Endothelial cell of umbilical vein (primary cell): ENCODE results near the gene SLC17A9. TPM values are rescaled to one million over a fixed set of nuclear protein-coding genes. Genes with fewer than 3 reads are reported as not detected.

Experiments
- BruUV-seq: library from RNA; stranded (reverse); fragments of 400-500 nt; replicated peaks from 2 replicates; lab custom pipeline; 2021; lab: Mats Ljungman, UMichigan
- CTCF ChIA-PET: fragments of 300-600, 350-600 bp; sonication (Branson Sonifier 250); formaldehyde crosslinking; loops from one replicate; lab custom pipeline; 2021; ENCODE audit warnings: antibody characterized with exemption, inconsistent platforms; lab: Charles Lee
- POLR2A ChIA-PET: fragments of 300-600, 350-600 bp; sonication (Branson Sonifier 250); formaldehyde crosslinking; loops from one replicate; lab custom pipeline; 2021; ENCODE audit warnings: antibody characterized with exemption, inconsistent platforms; lab: Charles Lee
- DNase-seq: peaks from one replicate; pipeline ENCODE4 v3.0.0-alpha.2; 2011; ENCODE audit warnings: low read depth, low spot score
- FAIRE-seq: peaks from 2 replicates; lab custom pipeline; 2011; peaks lifted over from hg19 to GRCh38; lab: Jason Lieb, UNC
- H2AFZ ChIP-seq: 2 replicates; pipeline ENCODE4 v1.6.0; 2012; ENCODE audit warnings: low read depth, low read length, control low read depth, inconsistent platforms
- H3K27ac ChIP-seq: 2 replicates; pipeline ENCODE4 v1.5.1; 2011; ENCODE audit warnings: low read depth, mild to moderate bottlenecking, control low read depth, low read length, moderate library complexity; ENCODE audit not compliant: insufficient read depth
- H3K27me3 ChIP-seq, 2 experiments: 2 replicates each; pipeline versions ENCODE4 v1.6.0 to v1.6.1; 2011; ENCODE audit warnings: low read length in 2 of 2, mixed read lengths in 1 of 2; ENCODE audit not compliant: control insufficient read depth in 2 of 2, insufficient read depth in 2 of 2
- H3K36me3 ChIP-seq, 2 experiments: 2 replicates in 1 of 2; 3 replicates in 1 of 2; pipeline ENCODE4 v1.5.1; 2011; ENCODE audit warnings: low read length in 2 of 2, mild to moderate bottlenecking in 1 of 2, moderate library complexity in 1 of 2; ENCODE audit not compliant: control insufficient read depth in 2 of 2, insufficient read depth in 2 of 2; ENCODE audit errors: extremely low read depth in 1 of 2
- H3K4me1 ChIP-seq: 3 replicates; pipeline ENCODE4 v1.5.1; 2011; ENCODE audit warnings: mild to moderate bottlenecking, low read length; ENCODE audit not compliant: control insufficient read depth, insufficient read depth; ENCODE audit errors: extremely low read depth
- H3K4me2 ChIP-seq: 2 replicates; pipeline ENCODE4 v1.6.1; 2011; ENCODE audit warnings: low read length, control low read depth, mixed read lengths; ENCODE audit not compliant: insufficient read depth
- H3K4me3 ChIP-seq, 3 experiments: fragments of 200-600 bp in 1 of 3; sonication (generic), shearing (Covaris generic) in 1 of 3; replicated peaks in 1 of 3; 2 replicates each; pipeline ENCODE4 v1.5.1; 2011 to 2016; ENCODE audit warnings: control low read depth in 3 of 3, low read length in 3 of 3, mild to moderate bottlenecking in 2 of 3, inconsistent platforms in 1 of 3, low read depth in 1 of 3, moderate library complexity in 1 of 3; ENCODE audit not compliant: insufficient read depth in 1 of 3
- H3K79me2 ChIP-seq: 2 replicates; pipeline ENCODE4 v1.6.0; 2012; ENCODE audit warnings: low read length, inconsistent platforms; ENCODE audit not compliant: control insufficient read depth, insufficient read depth
- H3K9ac ChIP-seq: replicated peaks from 2 replicates; pipeline ENCODE3; 2011; ENCODE audit warnings: low read length, control low read depth; ENCODE audit not compliant: insufficient read depth; ENCODE audit errors: extremely low read depth
- H3K9me1 ChIP-seq: replicated peaks from 3 replicates; pipeline ENCODE4 v1.6.0; 2011; ENCODE audit warnings: mild to moderate bottlenecking, low read length; ENCODE audit not compliant: control insufficient read depth, insufficient read depth; ENCODE audit errors: extremely low read depth
- H3K9me3 ChIP-seq: replicated peaks from 2 replicates; pipeline ENCODE4 v1.5.1; 2012; ENCODE audit warnings: low read length, inconsistent platforms; ENCODE audit not compliant: control insufficient read depth, insufficient read depth
- H4K20me1 ChIP-seq: replicated peaks from 2 replicates; pipeline ENCODE3; 2011; ENCODE audit warnings: mild to moderate bottlenecking, low read length; ENCODE audit not compliant: control insufficient read depth, insufficient read depth; ENCODE audit errors: extremely low read depth
- EZH2 ChIP-seq: IDR thresholded peaks from 2 replicates; pipeline ENCODE4 v1.6.1; 2012; ENCODE audit warnings: borderline replicate concordance, low read depth, mild to moderate bottlenecking, moderate library complexity, low read length, inconsistent platforms; ENCODE audit not compliant: severe bottlenecking
- FOS ChIP-seq: IDR thresholded peaks from 2 replicates; pipeline ENCODE4 v1.6.1; 2011; ENCODE audit warnings: mild to moderate bottlenecking, low read length, moderate library complexity, borderline replicate concordance; ENCODE audit not compliant: insufficient read depth
- GATA2 ChIP-seq: IDR thresholded peaks from 2 replicates; pipeline ENCODE4 v1.7.0; 2011; ENCODE audit warnings: low read depth, mild to moderate bottlenecking, moderate library complexity, mixed read lengths, low read length; ENCODE audit not compliant: insufficient read length, insufficient read depth
- MYC ChIP-seq: IDR thresholded peaks from one replicate; pipeline ENCODE4 v1.6.1; 2011; ENCODE audit warnings: mild to moderate bottlenecking, low read depth, low read length
- POLR2A ChIP-seq: IDR thresholded peaks from 2 replicates; pipeline ENCODE4 v1.6.1; 2012; ENCODE audit warnings: low read depth, mild to moderate bottlenecking, control low read depth, low read length
- POLR2AphosphoS5 ChIP-seq: IDR thresholded peaks from 2 replicates; pipeline ENCODE4 v1.6.1; 2012; ENCODE audit warnings: low read depth, mild to moderate bottlenecking, control low read depth, low read length, moderate library complexity; ENCODE audit not compliant: insufficient read depth
- dilution Hi-C: fragments of 300-500 bp; cut with MboI; formaldehyde crosslinking; loops from one replicate; pipeline ENCODE4 v1.15.0; 2019; ENCODE audit warnings: low sequenced_read_pairs; ENCODE audit not compliant: extremely low pct_ligation_motif_present
- intact Hi-C: fragments of 100-400 bp; cut with micrococcal nuclease; formaldehyde crosslinking; loops from one replicate; pipeline ENCODE4 v1.10.0; 2022
- polyA plus RNA-seq, 4 experiments: library from polyadenylated mRNA; depleted of rRNA in 3 of 4; stranded (reverse) in 3 of 4; unstranded in 1 of 4; fragments of >200 nt; gene quantifications; 2 replicates each; pipeline versions ENCODE4 v1.2.1 to v1.2.3, GENCODE V29; 2011 to 2012; ENCODE audit warnings: missing spikeins in 1 of 4
- total RNA-seq: library from RNA; stranded (reverse); gene quantifications from 2 replicates; pipeline ENCODE4 v1.2.3, GENCODE V29; 2021
- TF ChIP-seq, protein P1 (sequence below), 2 donors: IDR thresholded peaks; 1 replicate in 1 of 2; 2 replicates in 1 of 2; pipeline ENCODE4 v1.5.1; 2011; ENCODE audit warnings: low read length in 2 of 2, mild to moderate bottlenecking in 2 of 2, moderate library complexity in 2 of 2, control low read depth in 1 of 2, inconsistent platforms in 1 of 2, low read depth in 1 of 2; ENCODE audit not compliant: insufficient read depth in 1 of 2; ENCODE audit errors: extremely low read depth in 1 of 2

SLC17A9 gene
- total and polyA plus RNA-seq, 2 donors (not counting 3 experiments of a cell fraction or from before 2014, with no cell fraction given), result 38.2 to 44.5 TPM

- Histone ChIP-seq H3K27ac (peak overlapping the region; percentile 68), H3K27me3 (no peaks in the 10 kb centered on the region), H3K4me1 (peaks cover 20% of the 10 kb centered on the region), H3K9ac (peak overlapping the region; percentile 15), H3K4me2 (peak overlapping the region; percentile 81), H3K4me3 (peak overlapping the region; percentile 24 to 48 (median 45)), H3K36me3 (peaks cover 0 to 14% of the 10 kb centered on the region in 2 experiments), H3K79me2 (peaks cover 33% of the 10 kb centered on the region), H3K9me3 (no peaks in the 10 kb centered on the region), H2AFZ (peak overlapping the region; percentile 90), H4K20me1 (no peaks in the 10 kb centered on the region), H3K9me1 (no peaks in the 10 kb centered on the region)
- BruUV-seq, result no TSS peak
- FAIRE-seq, result no peak
- CTCF ChIA-PET, result no interaction called here
- POLR2A ChIA-PET, result no interaction called here
- intact Hi-C loops, result loop anchor here (1.0 kb wide), 1 partner anchor 14 kb away; the partner anchor contains the start of gene GID8
- no peak for DNase-seq
- TF ChIP-seq POLR2AphosphoS5 (no peak), MYC (no peak), GATA2 (no peak), POLR2A (no peak), EZH2 (no peak)
- dilution Hi-C loops, result no loop called here
Observed at GRCh38 chr20:62951896-62952372, 575 bp upstream of the SLC17A9 start.

DNA sequence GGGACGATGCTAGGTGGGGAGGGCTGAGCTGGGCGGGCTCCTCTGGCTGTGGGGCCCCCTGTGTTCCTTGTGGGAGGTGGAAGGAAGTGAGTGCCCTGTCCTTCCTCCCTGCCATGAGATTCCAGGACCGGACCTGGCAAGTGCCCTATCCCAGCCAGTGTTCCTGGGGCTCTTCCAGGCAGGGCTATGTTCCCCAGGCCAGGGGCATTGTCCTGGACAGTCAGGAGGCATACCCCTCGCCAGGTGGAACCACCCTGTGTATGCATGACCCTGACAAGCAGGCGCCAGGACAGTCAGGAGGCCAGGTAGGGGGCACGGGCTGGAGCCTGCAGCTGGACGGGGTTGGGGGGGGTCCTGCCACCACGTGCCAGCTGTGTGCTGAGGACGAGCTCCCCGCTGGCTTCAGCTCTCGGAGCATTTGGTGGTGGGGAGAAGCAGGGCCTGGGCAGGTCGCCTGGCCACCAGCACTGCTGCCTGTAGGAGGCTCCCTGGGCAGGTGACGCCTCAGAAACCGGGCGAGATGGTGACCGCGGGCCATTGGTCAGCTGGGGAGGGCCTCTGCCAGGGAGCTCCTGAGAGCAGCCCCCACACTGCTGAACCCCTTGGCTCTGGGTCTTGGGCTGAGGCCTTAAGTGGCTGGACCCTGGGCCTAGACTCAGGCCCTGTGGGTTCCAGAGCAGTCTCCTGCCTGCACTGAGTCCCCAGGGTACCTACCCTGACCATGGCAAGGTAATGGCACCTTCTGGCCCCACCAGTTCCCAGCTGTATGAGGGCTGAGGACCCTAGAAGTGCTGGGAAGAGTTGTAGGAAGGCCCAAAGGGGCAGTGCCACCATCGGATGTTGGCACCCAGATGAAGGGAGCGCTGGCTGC lies 694 bp downstream of the SLC17A9 start:
- Histone ChIP-seq H3K27ac (peak overlapping the region; percentile 37), H3K4me1 (peaks cover 20% of the 10 kb centered on the region), H2AFZ (peak overlapping the region; percentile 56), H3K79me2 (peaks cover 33% of the 10 kb centered on the region), H3K9me1 (no peaks in the 10 kb centered on the region), H3K9ac (peak overlapping the region; percentile 15), H3K4me2 (peak overlapping the region; percentile 88), H3K4me3 (peak overlapping the region; percentile 45 to 60 (median 48)), H3K36me3 (peaks cover 0 to 11% of the 10 kb centered on the region in 2 experiments), H3K27me3 (no peaks in the 10 kb centered on the region), H3K9me3 (no peaks in the 10 kb centered on the region), H4K20me1 (no peaks in the 10 kb centered on the region)
- dilution Hi-C loops (no loop called here), intact Hi-C loops (loop anchor here (1.0 kb wide), 1 partner anchor 15 kb away; the partner anchor contains the start of gene GID8)
- peak; percentile 8 for DNase-seq
- CTCF ChIA-PET, result interaction anchor here (1.0 to 2.4 kb wide), 11 partner anchors 9 to 86 kb away, joined by 3 to 16 read pairs (median 3); partner anchors contain the start of gene GID8
- no peak for TF ChIP-seq FOS
- TF ChIP-seq EZH2, result no peak
- TF ChIP-seq, protein P1, sequence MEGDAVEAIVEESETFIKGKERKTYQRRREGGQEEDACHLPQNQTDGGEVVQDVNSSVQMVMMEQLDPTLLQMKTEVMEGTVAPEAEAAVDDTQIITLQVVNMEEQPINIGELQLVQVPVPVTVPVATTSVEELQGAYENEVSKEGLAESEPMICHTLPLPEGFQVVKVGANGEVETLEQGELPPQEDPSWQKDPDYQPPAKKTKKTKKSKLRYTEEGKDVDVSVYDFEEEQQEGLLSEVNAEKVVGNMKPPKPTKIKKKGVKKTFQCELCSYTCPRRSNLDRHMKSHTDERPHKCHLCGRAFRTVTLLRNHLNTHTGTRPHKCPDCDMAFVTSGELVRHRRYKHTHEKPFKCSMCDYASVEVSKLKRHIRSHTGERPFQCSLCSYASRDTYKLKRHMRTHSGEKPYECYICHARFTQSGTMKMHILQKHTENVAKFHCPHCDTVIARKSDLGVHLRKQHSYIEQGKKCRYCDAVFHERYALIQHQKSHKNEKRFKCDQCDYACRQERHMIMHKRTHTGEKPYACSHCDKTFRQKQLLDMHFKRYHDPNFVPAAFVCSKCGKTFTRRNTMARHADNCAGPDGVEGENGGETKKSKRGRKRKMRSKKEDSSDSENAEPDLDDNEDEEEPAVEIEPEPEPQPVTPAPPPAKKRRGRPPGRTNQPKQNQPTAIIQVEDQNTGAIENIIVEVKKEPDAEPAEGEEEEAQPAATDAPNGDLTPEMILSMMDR (IDR thresholded peaks at IDR 0.05; ENCODE audit: extremely low read depth in 1 of 2, insufficient read depth in 1 of 2, low read depth in 1 of 2, low read length in 2 of 2), result no peak
- TF ChIP-seq POLR2AphosphoS5, result no peak
- TF ChIP-seq POLR2A, result no peak
- FAIRE-seq, result peak; percentile 78
- POLR2A ChIA-PET, result interaction anchor here (0.6 to 0.8 kb wide), 2 partner anchors 49 to 571 kb away, joined by 4 read pairs; no protein-coding TSS in a partner anchor
- TSS peak; percentile 18 for BruUV-seq
